GM12801 (cell line): Measurements from ENCODE around the gene PTX4.

ENCODE experiments used
- TF ChIP-seq, protein P1 (sequence below): IDR thresholded peaks from one replicate; pipeline ENCODE4 v1.5.1; 2011; ENCODE audit warnings: control low read depth; ENCODE audit not compliant: insufficient read length; ENCODE audit errors: extremely low read depth

PTX4 gene

DNA sequence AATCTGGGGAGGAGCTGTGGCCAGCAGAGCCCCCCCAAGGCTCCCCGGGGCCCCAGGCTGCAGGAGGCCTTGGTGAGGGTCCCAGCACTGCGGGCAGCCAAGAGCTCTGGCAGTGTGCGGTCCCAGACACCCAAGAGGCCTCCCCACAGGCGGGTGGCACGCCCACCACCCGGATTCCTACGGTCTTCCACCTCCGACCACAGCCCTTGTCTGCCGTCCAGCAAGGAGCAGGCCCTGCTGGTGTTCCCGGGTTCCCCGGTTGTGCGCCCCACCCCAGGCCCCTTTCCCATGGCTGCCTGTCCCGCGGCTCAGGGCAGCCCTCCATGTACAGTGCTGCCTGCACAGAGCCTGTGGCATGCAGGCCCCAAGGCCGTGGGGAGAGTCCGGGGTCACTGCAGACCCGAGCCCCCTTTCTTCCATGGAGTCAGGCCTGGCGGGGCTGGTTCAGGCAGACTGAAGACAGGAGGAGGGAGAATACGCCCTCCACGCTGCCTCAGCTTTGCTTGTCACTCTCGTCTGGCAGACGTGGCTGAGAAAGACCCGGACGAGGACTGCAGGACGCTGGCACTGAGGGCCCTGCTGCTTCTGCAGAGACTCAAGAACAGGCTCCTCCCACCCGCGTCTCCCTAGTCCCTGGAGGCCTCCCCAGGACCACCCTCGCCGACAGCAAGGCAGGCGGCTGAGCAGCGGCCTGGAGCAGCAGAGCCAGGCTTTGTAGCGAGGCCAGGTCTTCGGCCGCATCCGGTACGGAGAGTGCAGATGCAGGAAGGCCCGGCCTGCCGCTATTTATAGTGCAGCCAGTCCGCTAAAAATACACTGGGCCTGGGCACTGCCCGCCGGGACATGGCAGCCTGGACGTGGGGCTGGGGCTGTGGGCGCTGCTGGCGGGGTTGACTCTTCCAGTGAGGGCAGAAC lies 20.8 kb upstream of the PTX4 start:
- TF ChIP-seq, protein P1, sequence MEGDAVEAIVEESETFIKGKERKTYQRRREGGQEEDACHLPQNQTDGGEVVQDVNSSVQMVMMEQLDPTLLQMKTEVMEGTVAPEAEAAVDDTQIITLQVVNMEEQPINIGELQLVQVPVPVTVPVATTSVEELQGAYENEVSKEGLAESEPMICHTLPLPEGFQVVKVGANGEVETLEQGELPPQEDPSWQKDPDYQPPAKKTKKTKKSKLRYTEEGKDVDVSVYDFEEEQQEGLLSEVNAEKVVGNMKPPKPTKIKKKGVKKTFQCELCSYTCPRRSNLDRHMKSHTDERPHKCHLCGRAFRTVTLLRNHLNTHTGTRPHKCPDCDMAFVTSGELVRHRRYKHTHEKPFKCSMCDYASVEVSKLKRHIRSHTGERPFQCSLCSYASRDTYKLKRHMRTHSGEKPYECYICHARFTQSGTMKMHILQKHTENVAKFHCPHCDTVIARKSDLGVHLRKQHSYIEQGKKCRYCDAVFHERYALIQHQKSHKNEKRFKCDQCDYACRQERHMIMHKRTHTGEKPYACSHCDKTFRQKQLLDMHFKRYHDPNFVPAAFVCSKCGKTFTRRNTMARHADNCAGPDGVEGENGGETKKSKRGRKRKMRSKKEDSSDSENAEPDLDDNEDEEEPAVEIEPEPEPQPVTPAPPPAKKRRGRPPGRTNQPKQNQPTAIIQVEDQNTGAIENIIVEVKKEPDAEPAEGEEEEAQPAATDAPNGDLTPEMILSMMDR: no peak

DNA sequence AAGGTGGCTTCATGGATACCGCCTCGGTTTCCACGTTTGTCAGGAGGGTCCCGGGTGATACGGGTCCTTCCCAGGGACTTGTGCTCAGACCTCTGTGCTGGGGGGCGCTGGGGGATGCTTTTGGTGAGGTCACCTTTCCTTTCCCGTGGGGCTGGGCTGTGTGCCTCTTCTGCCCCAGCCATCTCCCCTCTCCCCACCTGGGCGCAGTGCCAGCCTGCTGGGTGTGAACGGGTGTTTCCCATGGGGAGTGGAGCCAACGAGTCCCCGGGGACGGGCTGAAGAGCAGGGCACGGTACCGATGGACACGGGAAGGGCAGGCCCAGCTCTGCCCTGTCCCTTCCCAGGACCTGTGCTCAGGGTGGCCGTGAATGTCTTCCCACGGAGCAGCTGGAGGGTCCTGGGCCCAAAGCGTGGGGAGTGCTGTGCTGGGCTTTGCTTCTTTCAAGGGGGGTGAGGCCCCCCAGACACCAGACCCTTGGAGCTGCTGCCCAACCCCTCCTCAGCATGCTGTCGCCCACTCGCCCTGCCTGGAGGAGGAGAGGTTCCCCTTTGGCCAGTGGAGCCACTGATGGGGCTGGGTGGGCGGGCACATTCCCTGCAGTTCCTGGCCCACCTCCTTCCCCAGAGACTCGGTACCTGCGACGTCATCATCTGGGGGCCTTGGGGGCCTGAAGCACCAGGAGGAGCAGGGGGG lies 19.9 kb upstream of the PTX4 start:
- TF ChIP-seq, protein P1: no peak

DNA sequence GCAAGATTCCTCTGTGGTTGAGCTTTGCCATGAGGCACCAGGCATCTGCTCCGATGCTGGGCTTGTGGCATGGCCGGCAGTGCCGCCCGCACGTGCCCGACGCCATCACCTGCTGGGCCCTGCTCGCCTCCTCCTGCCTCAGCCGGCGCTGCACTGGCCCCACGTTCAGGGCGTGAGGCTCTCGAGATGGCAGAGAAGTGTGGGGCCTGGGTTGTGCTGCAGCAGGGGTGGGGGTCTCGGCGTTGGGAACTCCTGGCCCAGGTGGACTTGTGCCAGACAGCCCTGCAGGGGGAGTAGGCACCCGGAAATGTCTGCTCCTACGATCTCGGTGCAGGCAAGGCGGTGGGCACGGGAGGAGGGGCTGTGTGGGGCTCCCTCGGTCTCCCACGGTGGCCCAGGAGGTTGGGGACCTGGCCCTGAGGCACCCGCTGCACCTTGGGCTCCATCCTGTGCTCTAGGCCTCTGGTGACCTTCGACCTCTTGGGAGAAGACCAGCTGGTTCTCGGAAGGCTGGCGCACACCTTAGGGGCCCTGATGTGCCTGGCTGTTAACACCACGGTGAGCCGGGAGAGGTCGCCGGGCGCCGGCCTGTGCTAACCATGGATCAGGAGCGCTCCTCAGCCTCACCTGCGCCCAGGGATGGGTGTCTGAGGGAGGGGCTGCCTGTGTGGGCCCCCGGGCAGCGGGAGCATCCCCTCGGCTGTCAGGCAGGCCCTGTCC lies 17.9 kb upstream of the PTX4 start:
- TF ChIP-seq, protein P1: no peak

DNA sequence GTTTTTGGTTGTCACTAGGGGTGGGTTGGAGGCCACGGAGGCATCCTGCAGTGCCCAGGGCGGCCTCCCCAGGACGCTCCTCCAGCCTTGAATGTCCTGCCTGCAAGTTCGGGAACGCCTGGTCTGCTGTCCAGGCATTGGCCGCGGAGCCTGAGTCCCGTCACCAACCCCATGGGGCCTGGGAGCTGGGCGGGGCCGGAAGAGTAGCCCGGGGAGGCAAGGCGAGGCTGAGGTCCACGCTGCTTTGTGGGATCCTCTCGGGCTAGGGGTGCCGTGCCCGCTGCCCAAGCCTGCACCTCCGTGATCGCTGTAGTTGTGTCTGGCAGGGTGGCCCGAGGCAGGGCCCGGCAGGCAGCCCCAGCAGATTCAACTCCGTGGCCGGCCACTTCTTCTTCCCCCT lies 17.2 kb upstream of the PTX4 start:
- TF ChIP-seq, protein P1: no peak

DNA sequence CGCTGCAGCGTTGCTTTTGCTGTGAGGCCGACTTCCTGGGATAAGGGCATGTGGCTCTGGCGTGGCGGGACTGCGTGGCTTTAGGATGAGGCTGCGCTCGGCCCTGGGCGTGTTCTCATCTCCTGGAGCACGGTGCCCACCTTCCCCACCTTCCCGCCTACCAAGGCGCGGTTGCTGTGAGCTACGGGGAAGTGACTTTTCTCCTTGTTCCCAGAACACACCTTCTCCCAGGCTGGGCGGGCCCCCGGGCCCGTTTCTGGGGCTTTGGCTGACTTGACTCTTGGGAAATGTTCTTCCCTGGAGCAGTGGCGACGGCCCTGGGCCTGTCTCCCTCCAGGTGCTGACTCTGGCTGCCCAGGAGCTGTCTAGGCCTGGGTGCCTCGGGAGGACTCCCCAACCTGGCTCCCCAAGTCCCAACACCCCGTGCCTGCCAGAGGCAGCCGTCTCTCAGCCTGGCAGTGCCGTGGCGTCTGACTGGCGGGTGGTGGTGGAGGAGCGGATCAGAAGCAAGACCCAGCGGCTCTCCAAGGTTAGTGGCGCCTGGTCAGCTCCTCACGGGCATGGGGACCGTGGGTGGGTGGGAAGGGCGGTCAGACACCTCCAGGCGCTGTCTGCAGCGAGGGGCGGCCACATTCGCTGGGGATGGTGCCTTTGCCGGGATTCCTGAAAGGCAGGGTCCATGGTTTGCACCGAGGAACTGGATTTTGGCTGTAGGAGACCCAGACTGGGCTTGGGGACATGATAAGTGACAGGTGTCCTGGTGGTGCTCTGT lies 16.5 kb upstream of the PTX4 start:
- TF ChIP-seq, protein P1: no peak

DNA sequence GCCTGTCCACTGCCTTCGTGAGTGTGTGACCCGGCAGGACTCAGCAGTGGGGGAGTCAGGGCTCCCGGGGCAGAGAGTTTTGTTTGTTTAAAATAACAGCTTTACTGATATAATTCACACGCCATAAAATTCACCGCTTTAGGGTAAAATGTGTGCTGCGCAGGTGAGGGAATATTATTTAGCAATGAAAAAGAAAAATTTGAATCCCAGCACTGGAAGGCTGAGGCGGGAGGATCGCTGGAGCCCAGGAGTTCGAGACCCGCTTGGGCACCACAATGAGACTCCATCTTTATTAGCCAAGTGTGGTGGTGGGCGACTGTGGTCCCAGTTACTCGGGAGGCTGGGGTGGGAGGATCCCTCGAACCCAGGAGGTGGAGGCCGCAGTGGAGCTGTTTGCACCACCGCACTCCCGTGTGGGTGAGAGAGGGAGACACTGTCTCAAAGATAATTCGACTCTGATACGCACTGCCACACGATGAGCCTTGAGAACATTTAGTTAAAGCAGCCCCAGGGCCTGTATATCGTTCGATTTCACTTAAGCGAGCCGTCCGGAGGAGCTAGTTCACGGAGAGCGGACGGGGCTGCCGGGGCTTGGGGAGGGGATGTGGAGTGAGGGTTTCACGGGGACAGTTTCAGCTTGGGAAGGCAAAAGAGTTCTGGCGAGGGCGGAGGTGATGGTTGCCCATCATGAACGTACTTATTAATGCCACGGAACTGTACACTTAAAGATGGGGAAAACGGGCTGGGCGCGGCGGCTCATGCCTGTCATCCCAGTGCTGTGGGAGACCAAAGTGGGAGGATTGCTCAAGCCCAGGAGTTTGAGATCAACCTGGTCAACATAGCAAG lies 14.6 kb upstream of the PTX4 start:
- TF ChIP-seq, protein P1: no peak
